GM23248 (cell line): ENCODE data around the gene CIPC.

Source experiments
- EZH2 ChIP-seq: fragments of 200-600 bp; sonication (generic); IDR thresholded peaks from 2 replicates; pipeline ENCODE4 v1.6.1; 2018; ENCODE audit warnings: antibody characterized with exemption, mild to moderate bottlenecking; ENCODE audit not compliant: insufficient read depth, poor library complexity, severe bottlenecking
- EZH2phosphoT487 ChIP-seq: fragments of 200-600 bp; sonication (generic); IDR thresholded peaks from 2 replicates; pipeline ENCODE4 v1.6.1; 2018; ENCODE audit warnings: antibody characterized with exemption, moderate library complexity, mild to moderate bottlenecking, low read depth; ENCODE audit not compliant: insufficient read depth

- no peak for TF ChIP-seq EZH2
- TF ChIP-seq EZH2phosphoT487 = no peak
These were observed 42.1 kb upstream of the CIPC start for GRCh38 chr14:77055981-77056380.
